GM10847 (cell line): Measurements from ENCODE around the gene SEC14L5.

Experiments
- POLR2A ChIP-seq: IDR thresholded peaks from 2 replicates; pipeline ENCODE4 v1.6.1; 2011; ENCODE audit not compliant: insufficient read length; ENCODE audit errors: extremely low read depth

SEC14L5 gene

DNA sequence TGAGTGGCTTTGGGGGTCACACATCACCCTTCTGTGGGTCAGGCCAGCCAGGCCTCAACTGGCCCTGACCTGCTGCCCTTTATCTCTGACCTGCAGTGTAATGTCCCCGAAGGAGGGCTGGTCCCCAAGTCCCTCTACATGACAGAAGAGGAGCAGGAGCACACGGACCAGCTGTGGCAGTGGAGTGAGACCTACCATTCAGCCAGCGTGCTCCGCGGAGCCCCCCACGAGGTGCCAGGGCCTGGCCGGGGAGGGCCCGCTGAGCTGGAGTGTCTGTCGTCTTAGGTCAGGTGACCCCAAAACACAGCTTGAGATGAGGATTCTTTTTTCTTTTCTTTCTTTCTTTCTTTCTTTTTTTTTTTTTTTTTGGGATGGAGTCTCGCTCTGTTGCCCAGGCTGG lies 49.1 kb downstream of the SEC14L5 start:
- no peak for TF ChIP-seq POLR2A

DNA sequence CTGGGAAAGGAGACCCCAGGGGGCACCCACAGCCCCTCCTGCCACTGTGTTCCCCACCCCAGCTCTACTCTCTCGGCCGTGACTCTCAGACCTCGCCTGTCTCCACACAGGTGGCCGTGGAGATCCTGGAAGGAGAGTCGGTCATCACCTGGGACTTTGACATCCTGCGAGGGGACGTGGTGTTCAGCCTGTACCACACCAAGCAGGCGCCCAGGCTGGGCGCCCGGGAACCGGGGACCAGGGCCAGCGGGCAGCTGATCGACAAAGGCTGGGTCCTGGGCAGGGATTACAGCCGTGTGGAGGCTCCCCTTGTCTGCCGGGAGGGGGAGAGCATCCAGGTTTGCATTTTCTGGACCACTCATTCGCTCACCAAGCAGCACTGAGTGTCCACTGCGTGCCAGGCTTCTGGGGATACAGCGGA lies 50.2 kb downstream of the SEC14L5 start:
- TF ChIP-seq POLR2A = no peak

DNA sequence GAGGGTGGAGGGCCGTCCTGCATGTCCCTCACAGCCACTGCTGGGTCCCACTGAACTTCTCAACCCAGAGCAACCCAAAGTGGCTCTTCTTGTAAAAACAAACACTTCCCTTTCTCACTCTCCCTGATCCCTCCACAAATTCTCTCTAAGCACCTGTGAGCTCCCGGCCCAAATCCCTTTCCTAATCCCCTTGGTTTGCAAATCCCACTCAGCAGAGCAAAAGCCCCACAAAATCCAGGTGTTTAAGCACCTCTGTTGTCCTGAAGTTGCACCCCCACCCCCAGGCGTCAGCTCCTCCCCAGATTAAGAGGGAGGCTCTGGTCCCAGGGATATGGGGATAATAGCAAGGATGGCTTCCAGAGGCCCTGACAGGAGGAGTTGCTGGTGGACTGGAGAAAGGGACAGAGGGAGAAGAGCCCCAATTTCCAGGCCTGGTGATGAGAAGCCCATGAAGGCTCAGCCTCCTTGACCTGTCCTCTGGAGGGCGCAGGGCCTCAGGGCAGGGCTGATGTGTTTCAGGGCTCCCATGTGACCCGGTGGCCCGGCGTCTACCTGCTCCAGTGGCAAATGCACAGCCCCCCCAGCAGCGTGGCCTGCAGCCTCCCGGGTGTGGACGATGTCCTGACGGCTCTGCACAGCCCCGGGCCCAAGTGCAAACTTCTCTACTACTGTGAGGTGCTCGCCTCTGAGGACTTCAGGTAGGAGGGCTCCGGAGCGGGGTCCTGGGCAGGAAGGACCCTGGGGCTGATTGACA lies 52.6 kb downstream of the SEC14L5 start:
- TF ChIP-seq POLR2A = no peak

DNA sequence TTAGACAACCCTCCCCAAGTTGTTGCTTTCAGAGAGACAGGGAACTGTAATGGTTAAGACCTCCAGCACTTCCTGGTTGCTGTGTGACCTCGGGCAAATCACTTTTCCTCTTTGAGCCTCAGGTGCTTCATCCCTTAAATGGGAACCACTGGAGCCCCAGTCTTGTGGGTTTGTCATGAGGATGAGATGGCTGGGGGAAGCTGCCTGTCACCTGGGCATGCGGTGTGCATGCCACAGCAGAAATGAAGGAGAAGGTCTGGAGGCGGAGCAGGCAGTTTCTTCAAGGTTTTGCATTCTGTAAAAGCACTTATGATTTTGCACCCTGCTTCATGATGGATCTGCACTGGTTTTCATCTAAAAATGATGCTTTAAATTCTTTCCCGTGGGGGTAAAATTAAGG lies 53.5 kb downstream of the SEC14L5 start:
- no peak for TF ChIP-seq POLR2A

DNA sequence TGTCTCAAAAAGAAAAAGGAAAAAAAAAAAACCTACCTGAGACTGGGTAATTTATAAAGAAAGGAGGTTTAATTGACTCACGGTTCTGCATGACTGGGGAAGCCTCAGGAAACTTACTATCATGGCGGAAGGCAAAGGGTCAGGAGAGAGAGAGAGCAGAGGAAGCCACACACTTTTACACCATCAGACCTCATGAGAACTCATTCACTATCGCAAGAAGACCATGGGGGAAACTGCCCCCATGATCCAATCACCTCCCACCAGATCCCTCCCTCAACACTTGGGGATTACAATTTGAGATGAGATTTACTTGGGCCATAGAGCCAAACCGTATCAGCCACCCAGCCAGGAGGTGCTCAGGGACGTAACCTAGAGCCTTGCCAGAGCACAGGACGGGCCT lies 54.8 kb downstream of the SEC14L5 start:
- no peak for TF ChIP-seq POLR2A

DNA sequence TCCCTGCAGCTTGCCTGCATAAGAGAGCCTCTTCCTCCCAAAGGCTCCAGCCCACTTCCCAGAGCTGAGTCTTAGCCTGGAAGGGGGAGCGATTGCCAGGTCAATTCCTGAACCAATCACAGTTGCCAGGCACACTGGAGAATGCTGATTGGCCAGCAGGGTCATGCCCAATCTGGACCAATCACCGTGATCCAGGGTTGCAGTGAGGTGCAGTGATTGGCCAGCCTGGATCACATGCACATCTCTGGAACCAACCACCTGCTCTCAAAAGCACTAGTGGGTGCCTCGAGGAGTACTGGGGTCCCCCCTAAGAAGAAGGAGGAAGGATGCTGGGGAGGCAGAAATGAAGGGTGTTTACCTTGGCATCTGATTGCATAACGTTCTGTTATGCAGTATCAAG lies 57.2 kb downstream of the SEC14L5 start:
- TF ChIP-seq POLR2A = no peak

DNA sequence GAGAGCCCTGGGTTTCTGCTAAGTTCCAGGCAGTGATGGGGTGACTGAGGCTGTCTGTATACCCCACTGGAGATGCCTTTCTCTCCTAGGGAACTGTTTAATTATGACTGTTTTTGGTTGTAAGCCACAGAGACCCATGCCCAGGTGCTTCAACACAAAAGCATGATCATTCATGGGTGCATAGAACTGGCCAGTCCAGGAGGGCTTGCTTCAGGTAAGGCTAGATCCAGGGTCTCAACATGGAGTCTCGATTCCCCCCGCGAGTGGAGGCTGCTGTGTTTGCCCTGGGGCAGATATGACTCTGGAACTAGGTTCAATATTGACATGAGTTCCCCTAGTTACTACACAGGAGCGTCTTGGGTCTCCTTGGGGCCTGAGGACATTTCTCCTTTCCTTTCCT lies 57.8 kb downstream of the SEC14L5 start:
- TF ChIP-seq POLR2A = no peak

DNA sequence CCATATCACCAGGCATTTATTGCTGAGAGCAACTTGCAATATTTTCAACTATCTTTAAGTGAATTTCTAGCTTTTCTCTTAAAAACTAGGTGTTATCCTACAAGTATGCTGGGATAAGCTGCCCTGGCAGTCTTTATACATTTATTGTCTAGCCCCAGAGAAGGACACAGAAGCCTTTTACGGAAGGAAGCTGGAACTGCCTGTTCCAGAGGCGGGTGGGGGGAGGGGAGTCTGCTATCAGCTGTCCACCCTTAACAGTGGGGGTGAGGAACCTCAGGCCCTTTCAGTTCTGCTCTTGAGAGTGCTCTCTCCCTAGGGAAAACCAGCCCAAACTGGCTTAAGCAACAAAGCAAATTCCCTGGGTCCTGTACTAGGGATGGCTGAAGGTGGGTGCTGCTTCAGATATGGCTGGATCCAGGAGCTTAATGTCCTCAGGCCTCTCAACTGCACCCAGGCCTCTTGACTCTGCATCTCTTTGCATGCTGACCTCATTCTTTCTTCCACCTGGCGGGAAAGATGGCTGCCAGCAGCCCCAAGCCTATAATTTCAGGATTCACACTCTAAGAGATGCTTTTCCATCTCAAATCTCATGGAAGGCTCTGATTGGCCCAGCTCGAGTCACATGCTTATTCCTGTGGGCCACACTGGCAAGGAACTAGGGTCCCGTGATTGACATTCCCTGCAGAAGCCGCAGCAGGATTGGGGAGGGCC lies 59.0 kb downstream of the SEC14L5 start:
- TF ChIP-seq POLR2A = no peak

DNA sequence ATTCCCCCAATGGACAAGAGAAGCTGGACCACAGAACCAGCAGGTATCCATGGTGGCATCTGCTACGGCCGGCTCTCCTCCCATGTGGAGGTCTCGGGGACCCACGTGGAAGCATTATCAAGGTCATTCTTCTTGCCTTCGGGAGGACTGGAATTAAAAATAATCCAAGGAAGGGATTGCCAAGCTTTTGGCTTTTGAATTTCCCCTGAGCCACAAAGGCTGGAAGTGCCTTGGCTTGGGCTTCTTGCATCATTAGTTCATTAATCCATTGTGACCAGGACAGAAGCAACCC lies 59.5 kb downstream of the SEC14L5 start:
- no peak for TF ChIP-seq POLR2A

DNA sequence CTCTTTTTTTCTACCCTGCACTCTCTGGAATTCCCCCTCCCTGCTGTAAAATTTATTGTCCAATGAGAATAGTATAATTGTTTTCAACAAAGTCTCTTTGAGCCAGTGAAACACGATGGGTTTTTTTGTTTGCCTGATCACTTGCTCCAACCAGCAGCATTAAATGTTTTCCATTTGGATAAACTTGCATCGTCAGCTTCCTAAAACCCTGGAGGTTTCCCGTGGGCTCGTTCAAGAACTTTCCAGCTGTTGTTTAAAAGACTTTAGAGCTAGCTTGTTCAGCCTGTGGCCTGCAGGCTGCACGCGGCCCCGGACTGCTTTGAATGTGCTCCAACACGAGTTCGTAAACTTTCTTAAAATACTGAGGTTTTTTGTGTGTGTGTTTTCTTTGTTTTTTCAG lies 60.7 kb downstream of the SEC14L5 start:
- no peak for TF ChIP-seq POLR2A

DNA sequence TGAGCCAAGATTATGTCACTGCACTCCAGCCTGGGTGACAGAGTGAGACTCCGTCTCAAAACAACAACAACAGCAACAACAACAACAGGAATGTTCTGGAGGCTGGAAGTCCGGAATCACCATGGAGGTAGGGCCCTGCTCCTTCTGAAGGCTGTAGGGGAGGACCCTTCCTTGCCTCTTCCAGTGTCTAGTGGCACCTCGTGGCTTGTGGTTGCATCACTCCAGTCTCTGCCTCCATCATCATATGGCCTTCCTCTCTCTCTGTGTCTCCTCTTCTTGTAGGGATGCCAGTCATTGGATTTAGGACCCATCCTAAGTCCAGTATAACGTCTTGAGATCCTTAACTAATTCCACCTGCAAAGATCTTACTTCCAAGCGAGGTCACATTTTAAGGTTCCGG lies 61.6 kb downstream of the SEC14L5 start:
- TF ChIP-seq POLR2A = no peak

DNA sequence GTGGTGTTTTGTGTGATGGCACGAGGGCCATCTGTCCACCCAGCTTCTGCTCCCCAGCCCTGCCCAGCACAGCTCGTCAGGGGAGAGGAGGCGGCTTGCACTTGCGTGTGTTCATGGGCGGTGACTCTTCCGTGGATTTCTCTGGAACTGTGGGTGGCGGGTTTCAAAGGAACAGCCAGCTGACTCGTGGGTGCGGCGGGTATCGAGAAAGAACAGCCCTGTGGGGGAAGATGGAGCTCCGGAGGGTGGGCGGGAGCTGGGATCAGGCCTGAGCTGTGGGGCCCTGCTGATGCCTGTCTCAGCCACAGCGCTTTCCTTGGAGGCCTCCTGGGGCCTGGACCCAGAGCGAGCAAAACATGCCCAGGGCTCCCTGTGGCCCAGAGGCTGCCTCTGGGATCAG lies 62.4 kb downstream of the SEC14L5 start:
- no peak for TF ChIP-seq POLR2A

DNA sequence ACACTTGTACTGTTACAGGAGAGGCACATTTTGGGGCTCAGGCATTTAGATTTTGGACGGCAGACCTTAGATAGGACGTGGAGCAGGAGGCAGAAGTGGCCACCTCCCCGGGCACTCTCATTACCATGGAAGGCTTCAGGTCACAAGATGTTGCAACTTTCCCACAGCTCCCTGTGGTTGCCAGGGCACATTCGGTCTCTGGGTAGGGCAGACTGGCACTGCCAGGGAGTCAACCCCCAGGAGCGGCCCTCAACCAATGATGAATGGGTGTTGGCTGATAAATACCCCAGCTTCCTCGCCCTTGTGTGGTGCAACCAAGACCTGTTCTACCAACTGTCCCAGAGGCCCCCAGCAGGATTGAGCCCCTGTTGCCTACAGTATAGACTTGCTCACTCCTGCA lies 64.4 kb downstream of the SEC14L5 start:
- TF ChIP-seq POLR2A = no peak

DNA sequence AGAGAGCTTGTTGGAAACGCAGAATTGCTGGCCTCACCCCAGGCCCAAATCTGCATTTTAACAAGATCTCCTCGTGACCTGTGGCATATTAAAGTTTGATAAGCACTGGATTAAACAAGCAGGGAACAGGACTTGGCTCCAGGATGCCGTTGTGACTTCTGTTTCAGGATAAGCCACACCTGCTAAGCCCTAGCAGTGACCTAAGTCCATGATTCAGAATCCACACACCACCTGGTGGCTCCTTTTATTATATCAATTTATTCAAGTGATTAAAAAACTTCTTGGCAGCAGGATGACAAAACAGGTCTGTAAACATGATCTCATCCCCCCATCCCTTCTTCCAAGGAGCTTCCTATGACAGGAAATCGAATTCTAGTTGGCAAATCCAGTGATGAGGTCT lies 66.5 kb downstream of the SEC14L5 start:
- TF ChIP-seq POLR2A = no peak

DNA sequence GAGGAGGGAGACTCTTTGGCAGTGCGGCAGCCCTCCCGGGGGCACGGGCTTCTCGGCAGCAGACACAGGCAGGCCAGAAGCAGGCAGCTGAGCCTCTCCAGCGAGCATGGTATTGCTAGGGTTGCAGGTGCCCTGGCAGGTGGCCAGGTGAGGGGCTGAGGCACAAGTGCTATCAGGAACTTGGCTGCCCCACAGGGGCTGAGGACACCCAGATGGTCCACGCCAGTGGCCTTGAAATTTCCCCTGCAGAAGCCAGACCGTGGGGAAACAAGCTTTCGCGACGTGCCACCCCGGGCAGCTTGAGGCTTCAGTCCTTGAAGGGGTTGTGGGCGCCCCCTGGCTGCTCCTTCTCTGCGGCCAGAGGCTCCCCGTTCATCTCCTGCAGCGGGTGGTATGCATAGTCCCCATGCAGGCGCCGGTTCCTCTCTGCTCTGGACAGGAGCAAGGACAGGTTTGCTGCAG lies 67.1 kb downstream of the SEC14L5 start:
- TF ChIP-seq POLR2A = no peak

DNA sequence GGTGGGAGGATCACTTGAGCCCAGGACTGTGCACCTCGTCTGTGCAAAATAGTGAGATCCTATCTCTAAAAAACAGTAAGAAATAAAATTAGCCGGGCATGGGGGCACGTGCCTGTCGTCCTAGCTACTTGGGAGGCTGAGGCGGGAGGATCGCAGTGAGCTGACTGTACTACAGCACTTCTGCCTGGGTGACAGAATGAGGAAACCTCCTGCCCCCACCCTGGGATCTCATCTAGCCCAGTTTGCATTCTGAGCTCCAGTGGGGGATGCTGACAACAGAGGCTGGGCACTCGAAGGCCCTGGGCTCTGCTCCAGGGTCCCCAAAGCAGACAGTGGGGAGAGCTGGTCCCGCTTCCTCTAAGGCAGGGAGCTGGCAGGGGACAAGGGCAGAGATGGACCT lies 68.5 kb downstream of the SEC14L5 start:
- TF ChIP-seq POLR2A = no peak

DNA sequence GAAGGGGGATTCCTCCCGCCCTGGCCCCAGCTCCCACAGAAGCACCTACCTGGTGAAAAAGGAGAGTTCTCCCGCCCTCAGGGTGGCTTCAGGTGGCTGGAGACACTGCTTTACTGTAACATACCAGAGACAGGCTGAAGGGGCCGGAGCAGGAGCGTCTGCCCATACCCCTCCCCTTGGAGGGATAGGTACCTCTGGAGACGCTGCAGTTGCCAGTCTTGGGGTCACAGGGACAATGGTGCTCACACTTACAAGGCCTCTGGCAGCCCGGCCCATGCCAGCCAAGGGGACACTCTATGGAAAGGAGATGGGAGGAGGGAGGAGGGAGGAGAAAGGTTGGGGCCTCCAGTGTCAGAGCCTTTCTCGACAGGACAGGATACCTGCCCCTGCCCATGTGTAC lies 69.0 kb downstream of the SEC14L5 start:
- TF ChIP-seq POLR2A = no peak

DNA sequence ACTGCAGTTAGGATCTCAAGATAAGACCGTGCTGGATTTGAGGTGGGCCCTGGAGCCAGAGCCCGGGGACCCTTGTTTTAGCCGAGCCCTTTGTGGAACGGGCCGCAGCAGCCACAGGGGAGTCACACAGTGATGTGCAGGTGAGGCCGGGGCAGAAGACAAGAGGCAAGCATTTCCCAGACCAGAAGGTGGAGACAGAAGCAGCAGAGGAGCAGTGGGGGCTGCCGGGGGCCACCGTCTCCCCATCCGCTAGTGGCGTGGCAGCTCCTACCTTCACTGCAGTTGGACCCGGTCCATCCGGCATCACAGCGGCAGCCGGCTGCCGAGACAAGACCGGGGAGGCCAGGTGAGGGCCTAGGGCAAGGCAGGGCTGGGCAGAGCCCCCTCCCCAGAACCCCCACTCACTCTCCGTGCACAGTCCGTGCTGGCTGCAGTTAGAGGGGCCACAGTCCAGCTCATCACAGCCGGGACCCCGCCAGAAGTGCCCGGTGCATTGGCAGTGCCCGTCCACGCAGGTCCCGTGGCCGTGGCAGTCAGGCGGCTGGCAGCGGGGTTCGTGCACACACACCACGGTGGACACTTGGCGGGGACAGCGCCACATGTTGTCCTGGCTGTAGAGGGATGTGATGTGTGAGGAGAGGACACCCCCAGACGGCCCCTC lies 69.6 kb downstream of the SEC14L5 start:
- no peak for TF ChIP-seq POLR2A
